GM19351 (cell line): Measurements from ENCODE around the gene ZNF778.
"Not testable (repeated sequence)": the region's sequence is repeated elsewhere in the genome, so short reads cannot be mapped to it uniquely, and the experiment has no call there.

Source experiments
- ATAC-seq: cut with Tn5 transposase; IDR thresholded peaks from one replicate; pipeline ENCODE4 v1.9.1; 2021; ENCODE audit warnings: mild to moderate bottlenecking, moderate library complexity; ENCODE audit not compliant: unreplicated experiment

Gene ZNF778

DNA sequence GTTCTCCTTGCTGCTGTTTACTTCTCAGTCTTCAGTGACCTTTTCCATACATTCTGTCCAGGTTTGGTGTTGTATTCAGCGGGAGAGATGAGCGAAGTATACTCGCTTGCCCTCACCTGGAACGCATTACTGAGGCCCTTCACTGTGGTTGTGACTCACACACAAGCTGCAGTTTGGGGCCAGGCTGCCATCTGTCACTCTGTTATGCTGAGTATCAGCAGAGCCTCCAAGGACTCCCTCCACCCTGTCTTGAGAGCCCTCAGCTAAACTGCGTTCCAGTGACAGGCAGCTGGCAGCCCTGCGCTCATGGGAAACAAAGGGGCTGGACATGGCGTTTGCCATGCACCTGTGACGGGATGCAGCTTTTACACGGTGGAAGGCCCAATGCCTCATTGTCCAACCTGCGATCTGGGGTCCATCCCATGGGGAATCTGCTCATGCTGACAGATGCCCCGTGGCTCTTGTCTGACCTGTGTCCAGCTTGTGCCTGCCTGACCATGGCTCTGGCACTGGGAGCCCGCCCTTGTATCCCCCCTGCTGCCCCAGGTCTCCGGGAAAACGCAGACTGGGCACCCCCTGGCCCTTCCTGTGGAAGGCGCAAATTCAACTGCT lies 6.5 kb upstream of the ZNF778 start:
- ATAC-seq = no peak

DNA sequence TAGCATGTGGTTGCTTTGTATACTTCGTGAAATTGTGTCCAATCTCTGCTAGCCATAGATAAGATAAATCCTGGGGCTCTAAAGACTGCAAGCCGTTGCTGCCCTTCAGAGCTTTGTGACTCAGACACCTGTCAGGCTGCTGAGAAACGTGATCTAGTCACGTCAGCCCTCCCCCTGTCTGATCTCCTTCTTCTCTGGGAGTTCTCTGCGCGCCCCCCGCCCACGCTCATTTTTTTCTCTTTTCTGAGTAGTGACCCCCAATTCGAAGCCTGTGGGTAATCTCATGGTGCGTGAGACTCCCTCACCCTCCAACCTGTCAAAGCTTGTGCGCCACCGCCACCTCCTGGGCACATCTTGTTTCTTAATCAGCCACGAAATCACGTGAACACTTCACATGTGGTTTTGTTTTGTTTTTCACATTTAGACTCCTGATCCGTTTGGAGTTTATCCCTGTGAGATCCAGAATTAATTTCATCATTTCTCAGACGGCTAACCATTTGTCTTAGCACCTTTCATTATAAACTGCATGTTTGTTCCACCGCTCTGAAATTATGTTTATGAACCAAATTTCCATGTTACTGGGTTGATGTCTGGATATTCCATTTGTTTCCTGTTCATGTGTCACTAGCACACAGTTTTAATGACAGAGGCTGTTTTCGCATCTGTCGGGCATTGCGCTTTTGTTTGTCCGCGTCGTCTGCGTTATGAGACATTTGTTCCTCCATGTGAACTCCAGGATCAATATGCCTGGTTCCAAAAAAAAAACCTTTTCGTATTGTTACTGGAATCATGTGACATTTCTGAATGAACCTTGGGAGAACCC lies 977 bp upstream of the ZNF778 start:
- no peak for ATAC-seq

DNA sequence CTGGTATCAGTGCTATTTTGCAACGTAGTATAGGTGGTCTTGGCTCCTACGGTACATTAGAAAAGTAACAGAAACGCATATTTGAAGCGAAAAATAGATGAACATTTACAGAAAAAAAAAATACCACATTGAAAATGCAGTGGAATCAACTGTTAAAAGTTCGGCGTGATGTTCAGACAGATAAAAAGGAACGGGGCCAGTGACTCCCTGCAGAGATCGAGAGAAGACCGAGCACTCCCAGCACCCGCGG lies 440 bp upstream of the ZNF778 start:
- no peak for ATAC-seq

DNA sequence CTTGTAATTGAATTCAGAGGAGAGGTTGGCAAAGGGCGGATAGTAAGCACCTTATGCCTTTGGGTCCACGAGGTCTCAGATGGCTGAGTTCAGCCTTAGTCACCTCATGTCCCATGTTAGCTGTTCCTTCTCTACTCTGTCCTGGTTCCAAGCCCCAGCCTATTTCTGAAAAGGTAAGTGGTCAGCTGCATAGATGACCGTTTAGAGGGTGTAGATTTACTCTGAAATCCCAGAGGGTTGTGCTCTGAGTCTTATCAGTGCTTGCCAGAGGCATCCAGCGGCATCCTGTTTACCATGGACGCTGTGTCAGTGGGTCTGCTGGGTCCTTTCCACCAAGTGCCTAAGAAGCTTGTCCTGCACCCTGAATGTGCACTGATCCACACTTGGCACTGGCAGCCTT lies 1.9 kb downstream of the ZNF778 start:
- no peak for ATAC-seq

DNA sequence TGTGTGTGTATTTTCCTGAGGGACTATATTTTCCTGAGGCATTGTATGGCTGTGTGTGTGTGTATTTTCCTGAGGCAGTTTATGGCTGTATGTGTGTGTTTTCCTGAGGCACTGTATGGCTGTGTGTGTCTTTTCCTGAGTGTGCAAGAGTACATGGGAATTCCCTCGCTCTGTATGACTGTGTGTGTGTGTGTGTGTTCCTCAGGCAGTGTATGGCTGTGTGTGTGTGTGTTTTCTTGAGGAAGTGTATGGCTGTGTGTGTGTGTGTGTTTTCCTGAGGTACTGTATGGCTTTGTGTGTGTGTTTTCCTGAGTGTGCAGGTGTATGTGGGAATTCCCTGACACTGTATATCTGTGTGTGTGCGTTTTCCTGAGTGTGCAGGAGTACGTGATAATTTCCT lies 4.1 kb downstream of the ZNF778 start:
- no peak for ATAC-seq

DNA sequence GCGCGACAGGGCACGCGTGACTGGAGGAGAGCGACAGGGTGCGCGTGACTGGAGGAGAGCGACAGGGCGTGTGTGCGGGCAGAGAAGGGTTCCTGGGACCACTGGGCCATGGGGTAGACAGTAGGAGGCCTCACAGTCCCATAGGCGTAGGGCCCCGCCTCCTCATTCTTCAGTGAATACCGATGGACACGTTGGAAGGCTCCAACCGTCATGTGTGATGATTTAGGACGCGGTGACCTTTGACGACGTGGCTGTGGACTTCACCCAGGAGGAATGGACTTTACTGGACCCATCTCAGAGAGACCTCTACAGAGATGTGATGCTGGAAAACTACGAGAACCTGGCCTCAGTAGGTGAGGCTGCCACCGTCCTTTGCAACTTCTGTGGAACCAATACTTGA lies 5.4 kb downstream of the ZNF778 start:
- no peak for ATAC-seq

DNA sequence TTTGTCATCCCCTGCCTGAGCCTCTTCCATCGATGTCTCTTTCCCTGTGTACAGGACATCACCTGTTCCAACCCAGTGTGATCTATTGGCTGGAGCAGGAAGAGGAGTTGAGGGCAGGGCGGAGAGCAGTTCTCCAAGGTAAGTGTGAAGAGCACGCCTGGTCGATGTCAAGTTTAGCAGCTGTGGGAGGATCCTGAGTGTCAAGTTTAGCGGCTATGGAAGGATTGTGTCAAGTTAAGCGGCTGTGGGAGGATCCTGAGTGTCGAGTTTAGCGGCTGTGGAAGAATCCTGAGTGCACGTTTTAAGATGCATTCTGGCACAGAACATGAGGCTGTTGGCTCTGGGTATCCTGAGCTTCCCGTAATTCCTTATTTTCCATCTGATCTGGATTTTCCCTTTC lies 7.2 kb downstream of the ZNF778 start:
- no peak for ATAC-seq

DNA sequence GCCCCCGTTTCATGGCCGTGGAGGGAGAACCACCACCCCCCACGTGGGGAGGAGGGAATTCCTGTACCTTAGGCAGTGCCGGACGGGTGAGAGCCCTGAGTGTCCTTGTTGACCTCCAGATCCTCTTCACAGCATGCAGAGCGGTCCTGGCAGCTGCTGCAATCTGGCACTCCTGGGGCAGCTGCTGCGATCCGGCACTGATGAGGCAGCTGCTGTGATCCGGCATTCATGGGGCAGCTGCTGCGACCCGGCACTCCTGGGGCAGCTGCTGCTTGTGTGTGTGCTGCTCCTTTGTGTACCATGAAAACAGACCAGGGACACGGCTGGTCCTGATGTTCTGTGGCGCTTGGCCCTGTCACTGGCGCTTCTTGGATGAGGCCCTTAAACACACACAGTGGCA lies 12.8 kb downstream of the ZNF778 start:
- ATAC-seq = no peak

DNA sequence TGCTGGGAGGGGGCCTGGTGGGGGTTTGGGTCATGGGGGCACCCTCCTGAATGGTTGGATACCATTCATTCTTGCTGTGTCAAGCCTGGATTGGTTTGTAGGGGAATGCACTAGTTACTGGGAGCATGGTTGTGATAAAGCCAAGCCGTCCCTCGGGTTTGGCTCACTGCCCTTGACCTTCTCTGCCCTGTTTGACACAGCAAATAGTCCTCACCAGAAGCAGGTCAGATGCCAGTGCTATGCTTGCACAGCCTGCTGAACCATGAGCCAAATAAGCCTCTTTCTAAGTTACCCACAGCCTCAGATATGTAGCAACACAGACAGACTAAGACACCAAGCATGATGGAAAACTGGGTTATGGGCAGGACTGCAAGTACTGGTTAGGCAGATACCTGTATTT lies 14.6 kb downstream of the ZNF778 start:
- no peak for ATAC-seq

DNA sequence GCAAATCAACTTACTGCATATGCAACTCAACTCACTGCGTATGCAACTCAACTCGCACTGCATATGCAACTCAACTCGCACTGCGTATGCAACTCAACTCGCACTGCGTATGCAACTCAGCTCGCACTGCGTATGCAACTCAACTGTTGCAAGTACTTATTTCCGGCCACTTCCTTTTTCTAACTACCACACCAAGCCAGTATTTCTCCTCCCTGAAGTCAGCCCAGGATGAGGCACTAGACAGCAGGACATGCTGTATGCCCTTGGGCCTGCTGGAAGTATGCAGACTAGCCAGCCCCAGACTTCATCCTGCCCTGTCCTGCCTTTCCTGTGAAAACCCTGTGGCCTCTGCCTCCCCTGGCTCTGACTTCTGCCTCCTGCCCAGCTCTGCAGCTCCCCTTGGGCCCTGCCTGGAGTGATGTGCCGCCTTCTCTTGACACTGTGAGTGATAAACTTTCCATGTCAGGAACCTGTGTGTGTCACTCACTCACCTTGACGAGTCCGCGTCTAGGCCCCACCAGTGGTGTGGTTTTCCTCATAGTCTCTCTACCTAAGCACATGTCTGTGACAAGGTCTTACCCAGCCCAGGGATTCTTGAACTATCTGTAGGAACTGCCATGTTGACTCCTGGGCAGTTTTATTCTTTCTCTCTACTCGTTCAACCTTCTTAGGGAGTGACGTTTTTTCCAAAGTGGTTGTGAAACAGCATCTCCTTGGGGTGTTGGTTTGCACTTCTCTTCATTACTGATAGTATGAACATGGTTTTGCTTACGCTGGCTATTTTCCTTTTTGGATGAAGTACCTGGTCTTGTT lies 16.4 kb downstream of the ZNF778 start:
- no peak for ATAC-seq

DNA sequence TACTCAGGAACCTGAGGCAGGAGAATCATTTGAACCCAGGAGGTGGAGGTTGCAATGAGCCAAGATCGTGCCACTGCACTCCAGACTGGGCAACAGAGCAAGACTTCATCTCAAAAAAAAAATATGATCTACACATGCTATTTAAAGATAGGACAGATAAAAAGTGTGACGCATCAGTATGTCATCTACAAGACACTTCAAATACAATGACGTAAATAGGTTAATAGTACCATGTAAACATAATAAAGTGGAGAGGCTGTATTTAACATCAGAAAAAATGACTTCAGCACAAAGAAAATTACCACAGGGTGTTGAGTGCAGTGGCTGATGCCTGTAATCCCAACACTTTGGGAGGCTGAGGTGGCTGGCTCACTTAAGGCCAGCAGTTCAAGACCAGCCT lies 20.2 kb downstream of the ZNF778 start:
- ATAC-seq = no peak

DNA sequence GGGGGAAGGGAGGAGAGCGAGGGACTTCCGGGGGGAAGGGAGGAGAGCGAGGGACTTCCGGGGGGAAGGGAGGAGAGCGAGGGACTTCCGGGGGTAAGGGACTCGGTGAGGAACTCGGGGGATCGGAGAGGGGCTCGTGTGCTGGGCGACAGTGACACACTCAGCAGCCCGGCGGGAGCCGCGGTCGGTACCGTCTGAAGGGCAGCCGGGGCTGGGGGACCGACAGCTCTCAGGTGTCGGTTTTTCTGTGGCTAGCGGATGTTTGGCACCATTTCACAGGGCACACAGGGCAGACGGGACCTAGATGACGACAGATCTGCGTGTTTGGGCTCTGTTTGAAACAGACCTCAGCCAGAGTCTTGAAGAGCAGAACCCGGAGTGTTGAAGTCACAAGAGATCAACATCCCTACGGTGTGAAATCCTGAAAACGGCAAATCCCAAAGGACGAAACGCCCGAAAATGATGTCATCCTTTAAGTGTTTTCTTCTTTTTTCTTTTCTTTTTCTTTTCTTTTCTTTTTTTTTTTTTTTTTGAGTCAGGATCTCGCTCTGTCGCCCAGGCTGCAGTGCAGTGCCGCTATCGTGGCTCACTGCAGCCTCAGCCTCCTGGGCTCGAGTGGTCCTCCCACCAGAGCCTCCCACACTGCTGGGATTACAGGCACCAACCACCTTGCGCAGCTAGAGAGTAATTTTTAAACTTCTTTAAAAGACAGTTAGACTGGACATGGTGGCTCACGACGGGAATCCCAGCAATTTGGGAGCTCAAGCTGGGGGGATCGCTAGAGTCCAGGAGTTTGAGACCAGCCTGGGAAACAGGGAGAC lies 23.9 kb downstream of the ZNF778 start:
- ATAC-seq = peak; percentile 59

DNA sequence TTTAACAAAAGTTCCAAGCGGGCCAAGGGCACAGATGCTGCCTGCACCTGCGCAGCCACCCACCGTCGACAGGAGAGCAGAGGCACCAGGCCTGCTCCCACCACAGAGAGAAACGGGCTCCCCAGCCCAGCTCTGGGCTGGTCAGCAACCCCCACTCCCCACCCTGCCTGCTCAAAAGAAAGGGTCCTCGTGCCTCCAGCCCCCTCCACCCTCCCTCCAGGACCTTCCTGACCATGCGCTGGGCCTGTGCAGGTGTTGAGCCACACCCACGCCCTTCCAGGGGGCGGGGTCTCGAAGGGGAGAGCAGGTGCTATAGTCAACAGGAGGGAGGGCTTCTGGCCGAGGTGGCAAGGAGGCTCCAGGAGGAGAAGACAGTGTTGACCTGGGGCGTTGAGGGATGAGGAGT lies 25.3 kb downstream of the ZNF778 start:
- no peak for ATAC-seq

DNA sequence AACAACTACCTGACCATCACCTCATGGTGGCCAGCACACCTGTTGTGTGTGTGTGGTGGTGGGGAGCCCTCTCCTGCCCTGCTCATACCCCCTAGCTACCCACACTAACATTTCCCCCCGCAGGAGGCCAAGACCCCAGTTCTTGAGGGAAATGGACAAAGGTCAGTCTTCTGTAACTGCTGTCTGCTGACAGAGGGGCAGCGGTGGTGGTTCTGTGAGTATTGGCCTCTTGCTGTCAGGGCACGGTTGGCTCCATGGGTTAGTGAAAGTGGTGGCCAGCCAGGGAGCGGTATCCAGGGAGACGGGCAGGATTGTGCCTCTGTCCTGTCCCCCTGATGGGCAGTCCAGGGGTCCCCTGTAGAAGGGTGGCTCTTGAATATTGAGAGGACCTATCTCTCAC lies 26.2 kb downstream of the ZNF778 start:
- ATAC-seq = no peak

DNA sequence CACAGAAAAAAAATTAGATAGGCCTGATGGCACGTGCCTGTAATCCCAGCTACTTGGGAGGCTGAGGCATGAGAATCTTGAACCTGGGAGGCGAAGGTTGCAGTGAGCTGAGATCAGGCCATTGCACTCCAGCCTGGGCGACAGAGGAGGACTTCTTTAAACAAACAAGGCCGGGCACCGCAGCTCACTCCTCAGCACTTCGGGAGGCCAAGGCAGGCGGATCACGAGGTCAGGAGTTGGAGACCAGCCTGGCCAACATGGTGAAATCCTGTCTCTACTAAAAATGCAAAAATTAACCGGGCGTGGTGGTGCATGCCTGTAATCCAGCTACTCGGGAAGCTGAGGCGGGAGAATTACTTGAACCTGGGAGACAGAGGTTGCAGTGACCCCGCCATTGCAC lies 26.8 kb downstream of the ZNF778 start:
- not testable (repeated sequence) for ATAC-seq

DNA sequence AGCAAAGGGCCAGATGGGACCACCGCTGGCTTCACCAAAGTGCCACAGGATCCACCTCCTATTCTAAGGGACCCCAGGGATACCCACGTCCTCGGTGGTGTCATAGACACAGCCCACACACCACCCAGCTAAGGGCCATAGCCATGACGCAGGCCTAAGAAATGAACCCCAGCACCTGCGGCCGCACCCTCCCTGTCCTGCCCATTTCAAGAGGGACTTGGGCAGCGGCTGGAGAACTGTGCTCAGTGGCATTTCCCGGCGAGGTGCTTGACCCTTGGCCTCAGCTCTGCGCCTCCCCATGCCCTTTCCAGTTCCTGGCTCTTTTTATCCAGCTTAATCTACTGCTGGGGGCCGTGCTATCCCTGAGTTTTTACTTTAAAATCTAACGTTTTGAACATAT lies 27.3 kb downstream of the ZNF778 start:
- ATAC-seq = no peak

DNA sequence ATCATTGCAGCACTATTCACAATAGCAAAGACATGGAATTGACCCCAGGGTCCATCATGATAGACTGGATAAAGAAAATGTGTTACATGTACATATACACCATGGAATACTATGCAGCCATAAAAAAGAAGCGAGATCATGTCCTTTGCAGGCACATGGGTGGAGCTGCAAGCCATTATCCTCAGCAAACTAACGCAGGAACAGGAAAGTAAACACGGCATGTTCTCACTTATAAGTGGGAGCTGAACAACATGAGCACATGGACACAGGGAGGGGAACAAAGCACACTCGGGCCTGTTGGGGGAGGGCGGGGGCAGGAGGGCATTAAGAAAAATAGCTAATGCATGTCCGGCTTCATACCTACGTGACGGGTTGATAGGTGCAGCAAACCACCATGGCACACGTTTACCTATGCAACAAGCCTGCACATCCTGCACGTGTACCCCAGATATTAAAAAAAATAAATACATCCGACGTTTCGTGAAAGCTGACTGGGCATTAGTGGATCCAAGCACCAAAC lies 28.9 kb downstream of the ZNF778 start:
- no peak for ATAC-seq

DNA sequence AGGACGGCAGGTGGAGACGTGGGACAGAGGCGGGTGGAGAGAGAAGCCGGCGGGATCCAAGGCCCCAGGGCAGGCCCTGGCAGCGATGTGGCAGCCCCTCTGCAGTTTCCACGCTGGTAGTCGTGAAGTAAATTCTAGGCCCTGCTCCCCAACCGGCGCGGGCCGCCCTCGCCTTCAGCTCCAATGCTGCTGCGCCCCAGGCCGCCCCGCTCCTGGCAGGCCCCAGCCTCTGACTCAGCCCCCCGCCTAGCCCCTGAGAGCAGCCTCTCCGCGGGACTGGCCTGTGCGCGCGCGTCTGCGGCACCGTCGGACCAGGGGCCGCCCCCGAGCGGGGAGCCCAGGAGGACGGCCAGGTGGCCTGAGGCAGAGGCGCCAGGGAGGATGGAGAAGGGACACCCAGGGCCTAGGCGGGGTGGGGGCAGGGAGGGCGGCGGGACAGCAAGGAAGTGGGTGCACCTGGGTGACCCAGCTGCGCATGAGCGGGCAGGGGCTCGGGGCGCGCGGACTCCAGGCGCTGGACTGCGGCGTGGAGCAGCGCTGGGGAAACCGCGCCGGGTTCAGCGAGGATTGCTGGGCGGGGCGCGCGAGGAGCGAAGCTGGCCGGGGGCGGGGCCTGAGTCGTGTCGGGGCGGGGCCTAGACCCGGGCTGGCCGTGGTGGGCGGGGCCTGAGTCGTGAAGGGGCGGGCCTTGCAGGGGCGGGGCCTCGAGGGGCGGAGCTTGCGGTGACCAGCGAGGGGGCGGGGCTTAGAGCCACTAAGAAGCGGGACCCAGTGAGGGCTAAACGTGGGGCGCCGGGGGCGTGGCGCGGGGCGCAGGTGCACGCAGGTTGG lies 29.6 kb downstream of the ZNF778 start:
- peak; percentile 67 for ATAC-seq

DNA sequence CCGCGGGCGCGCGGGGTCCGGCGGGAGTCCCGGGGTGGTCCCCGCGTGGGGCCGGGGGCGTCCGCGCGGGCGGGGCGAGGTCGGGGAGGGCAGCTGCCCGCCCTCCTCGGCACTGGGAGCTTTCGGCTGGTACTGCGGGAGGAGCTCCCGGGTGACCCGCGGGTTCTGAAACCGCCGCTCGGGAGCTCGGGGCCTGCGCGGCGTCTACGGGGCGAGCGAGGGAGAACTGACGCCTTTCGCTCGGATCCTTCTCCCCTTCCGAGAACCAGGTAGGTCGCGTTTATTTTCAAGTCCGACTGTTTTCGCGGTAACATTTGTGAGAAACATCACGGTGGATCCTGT lies 30.2 kb downstream of the ZNF778 start:
- peak; percentile 27 for ATAC-seq

DNA sequence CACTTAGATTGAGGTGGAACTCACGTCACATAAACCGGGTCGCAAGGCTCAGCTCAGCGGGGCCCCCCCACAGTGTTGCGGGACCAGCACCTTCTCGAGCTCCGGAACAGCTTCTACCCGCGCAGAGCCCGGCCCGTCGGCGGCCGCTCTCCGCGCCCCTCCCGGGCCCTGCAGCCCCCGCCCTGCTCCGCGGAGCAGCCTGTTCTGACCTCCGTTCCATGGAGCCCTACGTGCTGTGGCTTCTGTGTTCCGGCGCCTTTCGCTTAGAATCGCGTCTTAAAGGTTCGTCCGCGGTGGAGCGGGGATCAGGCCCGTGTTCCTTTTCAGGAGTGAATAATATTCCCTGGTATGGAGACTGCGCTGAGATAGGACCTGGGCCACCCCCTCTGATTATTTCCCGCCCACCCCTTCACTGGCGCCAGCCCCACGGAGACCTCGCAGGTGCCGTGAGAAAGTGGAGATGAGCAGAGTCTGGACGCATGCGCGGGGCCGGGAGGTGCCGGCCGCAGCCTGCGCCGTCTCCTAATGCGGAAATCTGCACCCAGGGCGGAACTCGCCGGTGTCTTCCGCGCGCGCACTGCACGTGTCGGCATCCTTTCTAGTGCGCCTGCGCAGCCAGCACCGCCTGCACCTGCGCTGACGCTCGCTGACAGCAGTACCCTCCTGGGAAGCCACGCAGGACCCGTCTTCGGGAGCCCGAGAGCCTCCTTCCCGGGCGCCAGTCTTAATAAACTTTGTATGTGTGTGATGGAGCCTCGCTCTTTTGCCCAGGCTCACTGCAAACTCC lies 30.9 kb downstream of the ZNF778 start:
- no peak for ATAC-seq
